Measurements from ENCODE around the gene HECW1.

HECW1 gene

DNA sequence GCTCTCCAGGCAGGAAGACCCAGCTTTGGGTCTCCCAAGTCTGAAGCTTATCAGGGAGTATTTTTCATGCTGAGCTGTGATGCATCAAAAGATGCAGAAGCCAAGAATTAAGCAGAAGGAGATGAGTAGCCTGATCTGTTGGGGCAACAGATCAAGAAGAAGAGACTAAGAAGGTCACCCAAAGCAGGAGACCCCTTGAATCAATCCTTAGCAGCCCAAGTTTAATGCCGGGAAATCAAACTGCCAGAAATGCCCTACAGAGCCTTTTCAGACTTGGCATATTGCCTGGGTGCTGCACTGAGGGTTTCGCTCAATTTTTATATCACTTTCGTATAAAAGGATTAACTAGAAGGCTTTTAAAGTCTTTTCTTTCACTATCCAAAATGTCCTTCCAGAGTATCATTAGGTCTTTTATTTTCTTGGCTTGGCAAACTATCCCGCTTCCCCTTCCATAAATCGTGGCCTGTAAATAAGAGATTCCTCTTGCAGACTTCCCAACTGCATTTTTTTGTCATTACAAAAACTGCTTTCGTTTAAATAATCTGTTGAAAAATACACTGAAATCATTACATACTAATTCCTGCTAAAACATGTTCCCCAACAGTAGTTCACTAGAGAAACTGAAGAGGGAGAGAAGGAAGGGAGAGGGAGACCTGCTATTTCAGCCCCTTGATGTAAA is 421.5 kb downstream of the HECW1 start:
- H3K4me1 ChIP-seq (ENCODE audit: control insufficient read depth, insufficient read depth, low read length), result no peaks in the 10 kb centered on the region
- H3K9me3 ChIP-seq (ENCODE audit: control insufficient read depth, insufficient read depth, low read length), result no peaks in the 10 kb centered on the region
- H3K36me3 ChIP-seq (ENCODE audit: control insufficient read depth, insufficient read depth, low read length), result no peaks in the 10 kb centered on the region
- H3K27me3 ChIP-seq (ENCODE audit: control insufficient read depth, insufficient read depth, low read length), result no peaks in the 10 kb centered on the region
- H3K9ac ChIP-seq (ENCODE audit: low read depth, low read length), result no peak overlapping the region
- H3K4me3 ChIP-seq (ENCODE audit: low read depth, low read length), result no peak overlapping the region

DNA sequence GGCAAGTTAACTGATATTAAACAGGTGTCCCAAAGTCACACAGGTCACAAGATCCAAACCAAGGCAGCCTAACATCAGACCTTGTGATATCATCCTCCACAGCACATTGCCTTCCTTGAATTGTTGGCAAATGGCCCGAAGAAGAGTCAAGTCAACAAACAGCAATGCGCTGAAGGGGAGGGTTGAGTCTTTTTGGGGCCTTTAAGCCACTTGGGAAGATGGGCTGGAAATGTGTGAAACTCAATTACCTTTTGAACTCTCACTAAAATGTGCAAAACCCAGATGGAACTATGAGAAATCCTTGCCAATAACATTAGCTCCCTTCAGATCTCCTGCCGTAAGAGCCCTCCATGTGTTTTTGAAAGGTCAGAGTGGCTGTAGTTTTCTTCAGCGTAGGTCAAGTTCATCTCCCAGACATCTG is 422.6 kb downstream of the HECW1 start:
- H3K4me1 ChIP-seq (ENCODE audit: control insufficient read depth, insufficient read depth, low read length), result no peaks in the 10 kb centered on the region
- H3K9me3 ChIP-seq (ENCODE audit: control insufficient read depth, insufficient read depth, low read length), result no peaks in the 10 kb centered on the region
- H3K9ac ChIP-seq (ENCODE audit: low read depth, low read length), result no peak overlapping the region
- H3K36me3 ChIP-seq (ENCODE audit: control insufficient read depth, insufficient read depth, low read length), result no peaks in the 10 kb centered on the region
- no peaks in the 10 kb centered on the region for H3K27me3 ChIP-seq (ENCODE audit: control insufficient read depth, insufficient read depth, low read length)
- no peak overlapping the region for H3K4me3 ChIP-seq (ENCODE audit: low read depth, low read length)

DNA sequence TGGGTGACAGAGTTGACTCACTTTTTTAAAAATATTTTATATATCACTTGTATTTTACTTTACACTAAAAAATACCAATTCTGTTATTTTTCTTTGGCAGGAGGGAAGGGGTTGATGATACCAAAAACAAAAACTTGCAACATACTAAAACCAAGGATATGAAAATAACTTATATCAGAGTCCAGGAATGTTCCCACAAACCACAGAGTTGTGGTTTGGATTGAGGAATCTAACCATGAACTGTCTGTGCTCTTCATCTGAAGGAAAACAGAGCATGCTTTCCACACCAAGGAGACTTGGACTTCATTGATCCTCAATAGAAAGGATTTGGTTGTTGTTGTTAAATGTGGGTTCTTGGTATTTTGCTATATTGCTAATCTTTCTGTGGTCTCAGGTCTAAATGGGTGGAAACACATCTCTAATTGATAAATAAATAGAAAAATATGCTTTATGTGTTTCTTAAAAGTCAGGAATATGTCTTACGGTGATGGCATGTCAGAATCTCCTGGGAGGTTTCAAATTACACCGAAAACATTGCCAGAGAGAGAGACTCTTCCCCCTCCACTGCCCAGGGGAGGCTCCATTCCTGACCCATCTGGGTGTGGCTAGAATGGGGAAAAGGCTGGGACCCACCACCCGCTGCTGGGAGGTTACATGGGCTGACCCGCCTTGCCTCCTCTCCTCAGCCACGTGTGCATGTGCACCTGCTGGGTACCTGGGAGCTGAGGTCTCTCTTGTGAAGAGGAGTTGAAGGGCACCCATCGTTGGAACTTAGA is 423.6 kb downstream of the HECW1 start:
- H3K9me3 ChIP-seq (ENCODE audit: control insufficient read depth, insufficient read depth, low read length), result no peaks in the 10 kb centered on the region
- H3K4me1 ChIP-seq (ENCODE audit: control insufficient read depth, insufficient read depth, low read length), result no peaks in the 10 kb centered on the region
- H3K36me3 ChIP-seq (ENCODE audit: control insufficient read depth, insufficient read depth, low read length), result no peaks in the 10 kb centered on the region
- no peak overlapping the region for H3K9ac ChIP-seq (ENCODE audit: low read depth, low read length)
- H3K4me3 ChIP-seq (ENCODE audit: low read depth, low read length), result no peak overlapping the region
- H3K27me3 ChIP-seq (ENCODE audit: control insufficient read depth, insufficient read depth, low read length), result no peaks in the 10 kb centered on the region

DNA sequence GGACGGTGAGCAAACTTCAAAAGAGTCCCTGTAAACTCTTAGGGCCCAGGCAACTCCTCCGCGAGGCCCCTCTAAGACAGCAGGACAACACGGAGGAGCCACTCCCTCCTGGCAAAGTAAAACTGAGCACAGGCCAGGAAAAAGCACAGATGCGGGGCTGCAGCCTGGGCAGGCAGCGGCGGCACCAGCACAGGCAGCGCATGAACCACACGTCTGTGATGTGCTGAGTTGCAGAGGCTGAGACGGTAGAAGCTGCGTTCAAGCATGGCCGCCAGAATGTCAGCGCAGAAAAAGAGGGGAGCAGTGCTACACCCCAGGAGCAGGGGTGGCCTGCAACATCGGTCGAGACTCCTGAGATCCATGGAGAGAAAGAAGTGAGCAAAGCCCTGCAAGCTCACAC is 424.3 kb downstream of the HECW1 start:
- Histone ChIP-seq H3K36me3 (ENCODE audit: control insufficient read depth, insufficient read depth, low read length) (no peaks in the 10 kb centered on the region), H3K9ac (ENCODE audit: low read depth, low read length) (no peak overlapping the region), H3K27me3 (ENCODE audit: control insufficient read depth, insufficient read depth, low read length) (no peaks in the 10 kb centered on the region), H3K4me3 (ENCODE audit: low read depth, low read length) (no peak overlapping the region), H3K9me3 (ENCODE audit: control insufficient read depth, insufficient read depth, low read length) (no peaks in the 10 kb centered on the region), H3K4me1 (ENCODE audit: control insufficient read depth, insufficient read depth, low read length) (no peaks in the 10 kb centered on the region)

DNA sequence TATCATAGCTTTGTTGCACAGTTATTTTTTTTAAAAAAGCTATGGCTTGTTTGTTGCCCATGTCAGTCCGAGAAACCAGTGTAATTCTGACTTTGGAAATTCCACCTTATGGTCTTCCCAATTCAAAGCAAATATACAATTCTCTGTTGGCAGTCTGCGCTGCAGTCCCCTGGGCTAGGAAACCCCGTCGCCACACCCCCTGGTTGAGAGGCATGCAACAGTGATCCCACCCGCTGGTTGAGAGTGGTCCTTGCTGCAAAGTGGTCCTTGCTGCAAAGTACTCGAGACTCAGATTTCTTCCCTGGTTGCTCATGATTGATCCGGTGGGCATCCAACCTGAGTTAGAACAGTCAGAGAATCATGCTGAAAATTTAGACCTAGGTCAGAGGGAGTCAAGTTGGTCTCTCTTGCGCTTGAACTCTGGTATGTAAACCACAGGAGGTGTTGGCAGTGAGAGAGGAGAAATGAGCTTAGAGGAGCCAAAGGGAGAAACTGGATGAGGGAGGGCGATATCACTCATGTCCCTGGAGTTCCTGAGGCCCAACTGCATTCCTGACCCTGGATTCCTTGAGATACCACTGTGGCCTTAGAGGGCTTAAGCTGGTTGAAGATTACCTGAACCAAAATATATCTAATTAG is 425.4 kb downstream of the HECW1 start:
- Histone ChIP-seq H3K36me3 (ENCODE audit: control insufficient read depth, insufficient read depth, low read length) (no peaks in the 10 kb centered on the region), H3K4me3 (ENCODE audit: low read depth, low read length) (no peak overlapping the region), H3K27me3 (ENCODE audit: control insufficient read depth, insufficient read depth, low read length) (no peaks in the 10 kb centered on the region), H3K9ac (ENCODE audit: low read depth, low read length) (no peak overlapping the region), H3K4me1 (ENCODE audit: control insufficient read depth, insufficient read depth, low read length) (no peaks in the 10 kb centered on the region), H3K9me3 (ENCODE audit: control insufficient read depth, insufficient read depth, low read length) (no peaks in the 10 kb centered on the region)

DNA sequence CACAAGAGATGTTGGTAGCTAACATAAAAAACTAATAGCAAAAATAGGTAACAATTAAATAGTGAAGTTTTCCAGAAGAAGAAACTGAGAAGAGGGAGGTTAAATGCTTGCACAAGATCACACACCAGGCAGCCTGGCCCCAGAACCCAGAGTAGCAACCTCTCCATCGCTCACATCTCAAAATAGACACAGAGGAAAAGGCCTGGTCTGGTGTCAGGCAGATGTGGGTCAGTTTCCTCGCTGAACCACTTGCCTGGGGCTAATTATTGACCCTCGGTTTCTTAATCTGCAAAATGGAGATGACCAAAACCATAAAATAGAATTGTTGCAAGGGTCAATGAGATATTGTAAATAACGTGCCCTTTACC is 425.9 kb downstream of the HECW1 start:
- Histone ChIP-seq H3K4me3 (ENCODE audit: low read depth, low read length) (no peak overlapping the region), H3K27me3 (ENCODE audit: control insufficient read depth, insufficient read depth, low read length) (no peaks in the 10 kb centered on the region), H3K4me1 (ENCODE audit: control insufficient read depth, insufficient read depth, low read length) (no peaks in the 10 kb centered on the region), H3K9ac (ENCODE audit: low read depth, low read length) (no peak overlapping the region), H3K36me3 (ENCODE audit: control insufficient read depth, insufficient read depth, low read length) (no peaks in the 10 kb centered on the region), H3K9me3 (ENCODE audit: control insufficient read depth, insufficient read depth, low read length) (no peaks in the 10 kb centered on the region)

DNA sequence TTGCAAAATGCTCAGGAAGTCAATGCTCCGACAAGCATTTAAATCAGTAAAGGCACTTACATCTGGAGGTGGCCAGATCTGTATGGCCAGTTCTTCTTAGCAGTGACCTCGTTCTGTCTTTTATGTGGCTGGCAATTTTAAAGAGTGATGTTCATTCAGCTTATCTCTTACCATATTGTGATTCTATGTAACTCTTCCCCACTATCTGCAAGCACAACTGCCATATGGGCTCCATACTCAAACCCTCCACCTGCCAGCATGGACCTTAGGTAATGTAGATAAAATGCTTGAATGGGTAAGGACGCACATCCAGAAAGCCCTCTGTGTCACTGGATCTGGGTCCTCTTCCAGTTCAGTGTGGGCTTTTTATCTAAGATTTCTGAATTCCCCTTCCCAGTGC is 428.0 kb downstream of the HECW1 start:
- no peaks in the 10 kb centered on the region for H3K36me3 ChIP-seq (ENCODE audit: control insufficient read depth, insufficient read depth, low read length)
- no peak overlapping the region for H3K9ac ChIP-seq (ENCODE audit: low read depth, low read length)
- no peak overlapping the region for H3K4me3 ChIP-seq (ENCODE audit: low read depth, low read length)
- H3K9me3 ChIP-seq (ENCODE audit: control insufficient read depth, insufficient read depth, low read length), result no peaks in the 10 kb centered on the region
- no peaks in the 10 kb centered on the region for H3K27me3 ChIP-seq (ENCODE audit: control insufficient read depth, insufficient read depth, low read length)
- no peaks in the 10 kb centered on the region for H3K4me1 ChIP-seq (ENCODE audit: control insufficient read depth, insufficient read depth, low read length)

DNA sequence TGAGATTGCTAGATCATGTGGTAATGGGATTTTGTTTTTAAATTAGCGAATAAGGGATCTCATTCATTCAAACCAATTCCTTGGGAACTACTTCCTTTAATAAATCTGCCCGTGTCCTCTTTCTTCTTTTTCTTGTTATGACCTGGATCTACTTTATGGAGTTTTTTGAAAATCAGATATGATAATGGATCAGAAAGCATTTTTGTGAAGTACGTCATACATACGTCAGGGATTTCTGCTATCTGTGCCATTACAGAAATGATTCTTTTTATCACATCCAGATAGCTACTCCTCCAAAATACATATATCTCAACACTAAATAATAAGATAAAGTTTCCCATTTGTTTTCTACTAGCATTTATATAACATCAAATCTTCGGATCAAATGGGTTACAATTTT is 430.3 kb downstream of the HECW1 start:
- Histone ChIP-seq H3K4me3 (ENCODE audit: low read depth, low read length) (no peak overlapping the region), H3K36me3 (ENCODE audit: control insufficient read depth, insufficient read depth, low read length) (no peaks in the 10 kb centered on the region), H3K9me3 (ENCODE audit: control insufficient read depth, insufficient read depth, low read length) (no peaks in the 10 kb centered on the region), H3K27me3 (ENCODE audit: control insufficient read depth, insufficient read depth, low read length) (no peaks in the 10 kb centered on the region), H3K4me1 (ENCODE audit: control insufficient read depth, insufficient read depth, low read length) (no peaks in the 10 kb centered on the region), H3K9ac (ENCODE audit: low read depth, low read length) (no peak overlapping the region)

DNA sequence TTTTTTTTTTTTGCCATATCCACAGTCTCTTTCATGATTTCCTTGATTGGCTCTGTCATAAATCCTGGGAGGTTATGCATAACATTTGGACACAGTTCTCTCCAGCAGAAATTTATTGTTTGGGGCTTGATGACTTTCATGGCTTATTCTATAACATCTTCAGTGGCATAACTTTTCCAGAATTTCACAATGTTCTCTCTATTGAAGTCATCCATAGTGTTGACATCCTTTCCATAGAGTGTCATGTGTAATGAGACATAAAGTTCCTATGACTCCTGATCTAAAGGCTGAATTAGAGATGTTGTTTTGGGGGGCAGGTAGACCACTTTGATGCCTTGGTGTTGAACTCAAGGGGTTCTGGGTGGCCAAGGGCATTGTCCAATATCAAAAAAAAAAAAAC is 433.8 kb downstream of the HECW1 start:
- Histone ChIP-seq H3K4me3 (ENCODE audit: low read depth, low read length) (no peak overlapping the region), H3K36me3 (ENCODE audit: control insufficient read depth, insufficient read depth, low read length) (no peaks in the 10 kb centered on the region), H3K9me3 (ENCODE audit: control insufficient read depth, insufficient read depth, low read length) (no peaks in the 10 kb centered on the region), H3K4me1 (ENCODE audit: control insufficient read depth, insufficient read depth, low read length) (no peaks in the 10 kb centered on the region), H3K27me3 (ENCODE audit: control insufficient read depth, insufficient read depth, low read length) (no peaks in the 10 kb centered on the region), H3K9ac (ENCODE audit: low read depth, low read length) (no peak overlapping the region)

DNA sequence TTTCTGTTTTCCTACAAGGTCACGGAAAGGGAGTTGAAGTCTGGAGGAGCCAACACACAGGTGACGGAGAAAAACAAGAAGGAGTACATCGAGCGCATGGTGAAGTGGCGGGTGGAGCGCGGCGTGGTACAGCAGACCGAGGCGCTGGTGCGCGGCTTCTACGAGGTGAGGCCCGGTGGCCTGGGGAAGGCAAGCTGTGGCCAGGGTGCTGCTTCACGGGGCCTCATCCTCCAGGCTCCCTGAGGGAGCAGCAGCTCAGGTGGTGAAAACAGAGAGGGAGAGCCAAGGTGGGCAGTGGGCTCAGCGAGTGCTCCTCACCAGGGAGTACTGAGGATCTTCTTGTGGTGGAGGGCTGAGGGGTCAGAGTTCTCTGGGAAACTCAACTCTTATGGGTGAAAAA is 438.0 kb downstream of the HECW1 start:
- no peak overlapping the region for H3K9ac ChIP-seq (ENCODE audit: low read depth, low read length)
- peaks cover 2% of the 10 kb centered on the region for H3K4me1 ChIP-seq (ENCODE audit: control insufficient read depth, insufficient read depth, low read length)
- H3K27me3 ChIP-seq (ENCODE audit: control insufficient read depth, insufficient read depth, low read length), result no peaks in the 10 kb centered on the region
- no peak overlapping the region for H3K4me3 ChIP-seq (ENCODE audit: low read depth, low read length)
- no peaks in the 10 kb centered on the region for H3K36me3 ChIP-seq (ENCODE audit: control insufficient read depth, insufficient read depth, low read length)
- no peaks in the 10 kb centered on the region for H3K9me3 ChIP-seq (ENCODE audit: control insufficient read depth, insufficient read depth, low read length)

DNA sequence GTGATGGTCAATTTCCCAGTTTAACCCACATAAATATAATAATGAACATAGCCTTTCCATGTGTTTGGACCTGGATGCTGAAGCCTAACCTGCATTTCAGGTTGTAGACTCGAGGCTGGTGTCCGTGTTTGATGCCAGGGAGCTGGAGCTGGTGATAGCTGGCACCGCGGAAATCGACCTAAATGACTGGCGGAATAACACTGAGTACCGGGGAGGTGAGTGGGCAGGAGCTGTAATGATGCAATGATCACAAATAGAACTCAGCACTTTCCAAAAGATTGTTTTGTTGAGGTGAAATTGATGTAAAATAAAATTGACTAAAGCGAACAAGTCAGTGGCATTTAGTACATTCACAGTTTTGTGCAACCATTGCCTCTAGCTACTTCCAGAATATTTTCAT is 439.7 kb downstream of the HECW1 start:
- Histone ChIP-seq H3K4me3 (ENCODE audit: low read depth, low read length) (no peak overlapping the region), H3K9ac (ENCODE audit: low read depth, low read length) (no peak overlapping the region), H3K27me3 (ENCODE audit: control insufficient read depth, insufficient read depth, low read length) (no peaks in the 10 kb centered on the region), H3K4me1 (ENCODE audit: control insufficient read depth, insufficient read depth, low read length) (peaks cover 8% of the 10 kb centered on the region), H3K9me3 (ENCODE audit: control insufficient read depth, insufficient read depth, low read length) (no peaks in the 10 kb centered on the region), H3K36me3 (ENCODE audit: control insufficient read depth, insufficient read depth, low read length) (no peaks in the 10 kb centered on the region)

DNA sequence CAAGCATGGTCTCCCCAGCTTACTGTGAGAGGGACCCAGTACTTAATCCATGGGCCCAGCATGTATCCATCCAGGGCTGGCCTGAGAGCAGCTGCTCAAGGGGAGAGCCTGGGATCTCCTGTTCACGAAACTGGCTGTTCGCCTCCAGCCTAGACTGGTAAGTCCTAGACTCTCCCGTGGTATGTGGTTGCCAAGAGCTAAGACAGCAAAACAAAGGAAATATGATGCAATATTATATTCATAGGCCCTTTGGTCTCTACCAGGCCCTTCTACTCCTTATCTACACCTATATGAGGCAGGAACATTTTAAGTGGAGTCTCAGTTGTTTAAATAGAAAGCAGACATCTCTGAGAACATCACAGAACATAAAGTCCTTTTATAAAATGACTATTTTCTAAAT is 441.6 kb downstream of the HECW1 start:
- H3K9me3 ChIP-seq (ENCODE audit: control insufficient read depth, insufficient read depth, low read length), result no peaks in the 10 kb centered on the region
- no peaks in the 10 kb centered on the region for H3K27me3 ChIP-seq (ENCODE audit: control insufficient read depth, insufficient read depth, low read length)
- no peak overlapping the region for H3K4me3 ChIP-seq (ENCODE audit: low read depth, low read length)
- H3K4me1 ChIP-seq (ENCODE audit: control insufficient read depth, insufficient read depth, low read length), result peaks cover 8% of the 10 kb centered on the region
- H3K36me3 ChIP-seq (ENCODE audit: control insufficient read depth, insufficient read depth, low read length), result no peaks in the 10 kb centered on the region
- no peak overlapping the region for H3K9ac ChIP-seq (ENCODE audit: low read depth, low read length)

Measured in iPS-15b (cell line).